ENCODE data around the gene PUM1. TPM values are rescaled to one million over a fixed set of nuclear protein-coding genes. Genes with fewer than 3 reads are reported as not detected.
"Not testable (repeated sequence)": the region's sequence is repeated elsewhere in the genome, so short reads cannot be mapped to it uniquely, and the experiment has no call there.

PUM1 gene
- total RNA-seq, 1 donor from 2014 or later = 57.5 TPM

DNA sequence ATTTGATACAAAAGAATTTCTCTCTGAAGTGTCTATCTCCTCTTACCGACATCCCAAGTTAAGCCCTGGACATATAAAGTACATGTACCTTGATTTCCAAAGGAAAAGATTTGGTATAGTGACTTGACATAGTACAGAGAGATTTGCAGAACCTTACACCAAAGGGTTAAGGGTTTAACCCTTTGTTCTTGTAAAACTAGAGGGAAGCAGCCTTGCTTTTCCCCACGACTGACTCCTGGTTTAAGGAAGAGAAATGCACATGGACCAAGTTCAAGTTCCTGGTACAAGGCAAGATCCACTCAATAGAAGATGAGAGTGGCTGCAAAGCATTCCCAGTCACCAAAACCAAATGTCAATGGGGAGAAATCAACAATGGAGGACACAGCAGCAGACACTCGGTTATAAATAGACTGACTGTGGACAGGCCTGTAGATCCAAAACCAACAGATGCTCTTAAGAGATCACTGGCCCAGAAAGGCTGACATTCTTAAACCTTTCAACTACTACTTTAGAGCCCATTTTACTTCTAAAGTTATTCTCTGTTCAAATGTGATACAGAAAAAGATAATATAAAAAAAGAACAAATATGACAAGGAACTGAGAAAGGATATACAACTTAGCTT lies 69.4 kb downstream of the PUM1 start:
- no peak for DNase-seq (ENCODE audit: low read depth in 2 of 2)

DNA sequence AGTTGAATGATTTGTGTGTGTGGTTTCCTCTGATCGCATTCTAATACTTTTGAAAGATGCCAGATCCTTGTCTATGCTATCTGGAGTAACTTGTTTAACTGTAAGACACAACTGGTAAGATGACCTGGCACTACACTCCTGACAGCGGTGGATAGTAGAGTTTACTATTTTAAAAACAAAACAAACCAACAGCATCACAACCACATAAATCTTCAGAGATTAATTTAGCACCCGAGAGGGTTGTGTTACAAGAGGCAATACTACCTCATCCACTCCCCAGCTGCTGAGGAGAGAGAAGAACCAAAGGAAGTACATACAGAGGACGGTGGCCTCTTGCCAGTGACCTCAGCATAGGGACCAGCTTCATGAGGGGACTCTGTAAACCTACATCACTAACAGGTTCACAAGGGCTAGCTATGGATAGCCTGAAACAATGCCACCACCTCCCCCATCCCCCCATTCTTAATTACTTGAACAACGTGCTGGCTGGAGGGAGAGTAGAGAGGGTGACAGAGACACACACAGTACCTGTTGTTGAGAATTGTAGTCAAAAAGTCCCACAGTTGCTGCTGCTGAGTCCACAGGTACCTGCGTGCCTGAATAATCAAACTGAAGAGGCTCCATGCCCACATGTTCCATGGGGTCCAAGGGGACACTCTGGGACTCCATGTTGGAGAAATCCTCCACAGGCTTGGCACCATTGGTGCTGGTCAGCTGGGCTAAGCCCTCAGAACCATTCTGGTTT lies 73.5 kb downstream of the PUM1 start:
- DNase-seq (ENCODE audit: low read depth in 2 of 2) = no peak

DNA sequence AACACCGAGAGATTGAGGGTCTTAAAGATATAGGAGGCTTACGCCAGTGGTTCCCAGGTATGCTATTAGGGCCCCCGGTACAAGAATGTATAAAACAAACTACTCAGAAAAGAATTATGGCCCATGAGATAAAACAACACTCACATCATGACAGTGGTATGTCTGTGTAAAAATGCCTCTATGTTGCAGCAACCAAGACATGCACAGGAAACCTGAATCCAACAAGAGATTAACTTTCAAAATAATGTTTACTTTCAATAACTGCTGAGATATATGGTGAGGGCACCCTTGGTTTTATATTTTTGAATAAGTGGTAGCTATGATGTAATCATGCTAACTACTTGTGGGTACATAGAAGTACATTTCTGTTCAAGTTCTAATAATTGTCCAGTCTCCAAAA lies 74.9 kb downstream of the PUM1 start:
- no peak for DNase-seq (ENCODE audit: low read depth in 2 of 2)

DNA sequence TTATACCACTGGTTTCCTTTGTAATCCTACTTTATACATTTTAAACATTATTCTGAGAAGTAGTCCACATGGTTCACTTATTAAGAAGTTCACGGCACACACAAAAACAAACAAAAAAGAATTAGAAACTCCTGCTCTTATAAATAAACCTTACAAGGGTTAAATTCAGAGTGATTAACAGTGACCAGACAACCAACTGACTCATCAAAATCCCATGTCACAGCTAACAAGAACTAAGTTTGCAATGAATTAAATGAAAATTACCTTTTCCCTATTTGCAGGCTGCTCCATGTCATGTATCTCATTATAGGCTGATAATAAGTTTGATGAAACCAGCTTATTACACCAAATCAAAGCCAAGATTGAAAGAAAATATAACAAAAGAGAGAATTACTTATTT lies 77.5 kb downstream of the PUM1 start:
- no peak for DNase-seq (ENCODE audit: low read depth in 2 of 2)

DNA sequence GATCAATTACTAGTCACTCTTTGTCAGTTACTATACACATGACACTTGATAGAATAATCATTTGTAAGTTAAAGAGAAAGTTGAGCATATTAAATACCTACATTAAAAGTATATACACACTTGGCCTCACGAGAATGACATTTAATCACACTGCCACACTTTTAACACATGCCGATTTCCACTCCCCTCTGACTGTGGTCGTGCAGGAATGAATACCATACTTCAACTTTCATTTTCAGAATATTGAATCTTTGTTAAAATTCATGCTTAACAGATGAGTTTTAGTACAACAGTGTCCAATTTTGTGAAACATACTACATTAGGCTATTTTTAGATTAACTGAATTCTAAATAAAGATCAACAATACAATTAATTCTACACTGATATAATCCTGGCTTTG lies 78.8 kb downstream of the PUM1 start:
- DNase-seq (ENCODE audit: low read depth in 2 of 2) = no peak

DNA sequence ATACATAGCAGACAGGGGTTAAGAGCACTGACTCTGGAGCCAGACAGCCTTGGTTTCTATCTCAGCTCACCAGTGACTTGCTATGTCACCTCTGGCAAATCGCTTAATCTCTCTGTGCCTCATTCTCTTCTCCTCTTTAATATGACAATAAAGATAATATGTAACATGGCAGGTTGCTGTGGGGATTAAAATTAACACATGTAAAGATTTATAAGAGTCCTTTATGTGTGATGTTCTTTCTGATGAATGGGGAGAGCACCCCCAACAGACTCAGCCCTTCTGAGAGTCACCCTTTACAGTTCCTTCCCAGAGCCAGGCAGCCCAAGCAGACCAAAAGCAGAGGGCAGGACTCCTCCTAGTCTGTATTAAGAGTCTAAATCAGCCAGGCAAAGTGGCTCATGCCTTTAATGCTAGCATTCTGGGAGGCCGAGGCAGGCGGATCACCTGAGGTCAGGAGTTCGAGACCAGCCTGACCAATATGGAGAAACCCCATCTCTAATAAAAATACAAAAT lies 80.5 kb downstream of the PUM1 start:
- DNase-seq (ENCODE audit: low read depth in 2 of 2) = no peak

DNA sequence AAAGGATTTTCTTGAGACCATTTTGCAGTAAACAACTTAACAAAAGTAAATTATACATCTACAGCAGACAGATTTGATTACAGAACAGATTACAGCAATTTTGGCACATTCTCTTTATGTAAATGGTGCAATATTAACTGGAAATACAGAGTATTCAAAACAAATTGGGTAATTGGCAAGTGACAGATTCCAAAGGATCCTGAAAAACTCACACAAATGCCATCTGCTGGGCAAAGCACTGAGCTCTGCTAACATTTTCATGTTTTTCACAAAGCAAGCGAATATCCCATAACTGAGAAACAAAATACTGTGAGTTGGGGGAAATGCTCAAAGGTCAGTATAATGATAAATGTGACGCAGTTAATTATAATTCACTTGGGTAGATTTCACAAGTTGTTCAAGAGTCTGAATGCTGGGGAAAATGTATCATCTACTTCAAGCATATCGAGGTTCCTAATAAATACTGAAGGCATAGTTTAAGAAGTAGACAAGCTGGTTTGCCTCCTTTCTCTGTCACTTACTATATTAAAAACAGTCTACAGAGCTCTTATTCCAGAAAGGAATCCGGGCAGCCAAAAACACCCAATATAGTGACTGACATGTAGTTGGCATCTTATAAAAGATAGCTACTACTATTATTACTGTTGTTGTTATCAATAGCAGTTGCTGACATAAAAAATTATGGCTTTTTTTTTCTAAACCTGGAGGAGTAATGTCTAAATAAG lies 81.2 kb downstream of the PUM1 start:
- no peak for DNase-seq (ENCODE audit: low read depth in 2 of 2)

DNA sequence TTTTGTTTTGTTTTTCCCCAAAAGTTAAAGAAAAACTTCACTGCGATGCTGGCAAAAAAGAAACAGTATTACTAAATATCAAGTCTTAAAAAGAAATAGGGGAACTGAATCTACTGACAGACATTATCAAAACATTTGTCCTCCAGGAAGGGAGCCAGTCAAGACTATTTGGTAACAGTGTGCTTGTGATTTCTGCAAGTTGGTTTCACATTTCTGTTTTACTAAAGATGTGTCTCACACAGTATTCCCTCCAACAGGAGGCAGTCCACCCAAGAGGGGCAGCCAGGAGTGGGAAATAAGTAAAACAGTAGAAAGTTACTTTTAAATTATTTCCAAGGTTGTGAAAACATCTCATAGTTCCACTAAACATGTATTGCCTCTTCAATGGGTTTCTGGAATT lies 82.6 kb downstream of the PUM1 start:
- no peak for DNase-seq (ENCODE audit: low read depth in 2 of 2)

DNA sequence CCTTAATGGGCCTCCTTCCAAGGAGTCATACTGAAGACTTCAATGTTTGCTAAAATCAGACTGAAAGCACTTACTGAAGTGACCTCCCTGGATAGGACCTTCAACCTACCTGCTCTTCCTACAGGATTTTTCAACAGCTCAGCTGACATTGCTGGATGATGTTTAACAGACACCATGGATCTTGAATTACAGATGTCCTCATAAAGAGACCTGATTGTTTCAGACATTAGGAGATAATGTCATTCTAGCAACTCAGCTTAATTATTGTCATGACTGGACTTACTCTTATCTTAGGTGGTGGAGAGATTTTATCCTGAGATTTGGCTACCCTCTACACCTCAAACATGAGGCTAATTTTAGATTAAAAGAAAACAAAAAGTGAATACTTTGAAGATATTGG lies 83.1 kb downstream of the PUM1 start:
- no peak for DNase-seq (ENCODE audit: low read depth in 2 of 2)

DNA sequence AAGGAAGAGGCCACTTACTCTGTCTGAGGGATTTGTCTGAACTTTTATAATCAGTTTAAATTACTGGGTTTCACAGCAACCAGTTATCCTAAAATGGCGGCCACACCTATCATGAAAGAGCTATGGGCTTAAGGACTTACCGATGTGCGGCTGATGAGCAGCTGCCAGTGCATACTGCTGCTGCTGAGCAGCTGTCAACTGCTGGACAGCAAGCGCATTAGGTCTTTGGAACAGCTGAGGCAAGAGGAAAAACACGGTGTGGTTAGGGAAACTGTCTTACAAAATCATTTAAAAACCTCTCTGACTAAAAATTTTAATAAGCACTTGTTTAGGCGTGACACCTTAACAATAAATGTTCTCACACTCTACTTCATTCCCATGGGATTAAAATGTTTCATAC lies 84.3 kb downstream of the PUM1 start:
- DNase-seq (ENCODE audit: low read depth in 2 of 2) = no peak

DNA sequence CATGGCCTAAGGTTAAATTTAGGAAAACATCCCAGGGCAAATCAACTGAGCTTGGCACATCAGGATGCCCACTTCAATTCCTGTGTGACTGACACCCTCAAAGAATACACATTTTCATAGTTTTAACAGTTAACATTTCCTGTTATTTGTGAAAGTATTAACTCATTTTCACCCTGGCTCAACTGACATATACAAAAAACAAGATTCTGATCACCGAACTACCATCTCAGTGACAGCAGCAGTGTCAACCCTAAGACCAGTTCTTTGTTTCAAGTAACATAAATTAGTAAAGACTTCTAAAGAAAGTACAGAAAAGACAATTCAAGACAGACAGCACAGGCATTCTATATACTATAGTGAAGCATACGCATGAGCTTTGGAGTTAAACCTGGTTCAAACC lies 88.0 kb downstream of the PUM1 start:
- no peak for DNase-seq (ENCODE audit: low read depth in 2 of 2)

DNA sequence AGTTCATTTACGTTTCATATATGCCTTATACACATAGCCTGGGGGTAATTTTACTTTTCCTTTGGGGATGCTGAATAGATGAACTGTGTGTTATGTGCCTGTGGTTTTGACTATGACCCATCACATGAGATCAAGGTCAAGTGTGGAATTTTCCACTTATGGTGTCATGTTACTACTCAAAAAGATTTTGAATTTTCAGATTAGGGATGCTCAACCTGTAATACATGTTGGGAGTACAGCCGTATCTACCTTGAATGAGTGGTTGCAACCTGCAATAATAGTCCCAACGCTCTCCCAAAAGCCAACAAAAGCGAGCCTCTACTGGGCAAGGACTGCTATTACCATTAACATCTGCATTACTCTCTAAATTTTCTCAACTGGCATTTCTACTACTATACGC lies 88.4 kb downstream of the PUM1 start:
- peak; percentile 8 to 20 for DNase-seq (ENCODE audit: low read depth in 2 of 2)

DNA sequence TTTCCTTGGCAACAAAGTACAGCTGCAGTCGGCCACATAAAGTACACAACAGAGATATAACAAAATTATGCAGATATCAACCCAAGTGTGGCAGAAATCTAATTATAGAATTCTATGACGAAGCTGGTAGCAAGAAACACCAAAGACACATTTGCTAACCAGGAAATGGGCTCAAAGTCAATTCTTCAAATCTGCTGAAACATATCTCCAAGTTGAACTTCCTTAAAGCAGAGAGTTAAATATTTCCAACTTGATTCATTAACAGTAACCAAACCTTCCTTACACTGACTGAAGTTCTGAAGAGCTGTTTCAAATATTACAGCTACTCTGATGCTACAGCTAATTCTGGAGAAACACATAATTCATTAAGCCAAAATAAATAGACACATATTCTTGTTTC lies 89.4 kb downstream of the PUM1 start:
- DNase-seq (ENCODE audit: low read depth in 2 of 2) = peak in 1 of 2 donors; percentile 61

DNA sequence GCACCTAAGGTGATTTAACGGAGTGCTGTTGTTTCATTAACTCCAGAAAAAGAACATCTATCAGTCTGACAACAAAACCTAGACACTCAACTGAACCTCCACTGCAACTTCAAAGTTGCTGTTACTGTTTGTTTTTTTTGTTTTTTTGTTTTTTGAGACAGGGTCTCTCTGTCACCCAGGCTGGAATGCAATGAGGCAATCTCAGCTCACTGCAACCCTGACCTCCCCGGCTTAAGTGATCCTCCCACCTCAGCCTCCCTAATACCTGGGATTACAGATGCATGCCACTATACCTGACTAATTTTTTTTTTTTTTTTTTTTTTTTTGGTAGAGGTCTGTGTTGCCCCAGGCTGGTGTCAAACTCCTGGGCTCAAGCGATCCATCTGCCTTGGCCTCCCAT lies 90.3 kb downstream of the PUM1 start:
- DNase-seq (ENCODE audit: low read depth in 2 of 2) = no peak

DNA sequence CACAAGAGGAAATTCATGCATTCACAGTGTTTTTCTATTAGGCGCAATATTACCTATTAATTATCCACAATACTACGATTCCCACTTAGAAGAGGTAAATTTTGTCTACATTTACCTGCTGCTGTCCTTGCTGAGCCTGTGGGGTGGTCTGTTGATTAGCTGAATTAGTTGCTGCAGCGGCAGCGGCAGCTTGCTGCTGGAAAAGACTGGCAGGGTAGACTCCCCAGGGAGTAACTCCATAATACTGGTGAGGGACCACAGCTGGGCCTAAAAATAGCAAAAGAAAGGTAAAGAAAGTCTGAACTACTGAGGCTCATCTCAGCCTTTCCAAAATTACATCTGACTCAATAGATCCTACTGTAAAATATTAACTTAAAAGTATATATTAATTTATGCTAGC lies 91.0 kb downstream of the PUM1 start:
- DNase-seq (ENCODE audit: low read depth in 2 of 2) = no peak

DNA sequence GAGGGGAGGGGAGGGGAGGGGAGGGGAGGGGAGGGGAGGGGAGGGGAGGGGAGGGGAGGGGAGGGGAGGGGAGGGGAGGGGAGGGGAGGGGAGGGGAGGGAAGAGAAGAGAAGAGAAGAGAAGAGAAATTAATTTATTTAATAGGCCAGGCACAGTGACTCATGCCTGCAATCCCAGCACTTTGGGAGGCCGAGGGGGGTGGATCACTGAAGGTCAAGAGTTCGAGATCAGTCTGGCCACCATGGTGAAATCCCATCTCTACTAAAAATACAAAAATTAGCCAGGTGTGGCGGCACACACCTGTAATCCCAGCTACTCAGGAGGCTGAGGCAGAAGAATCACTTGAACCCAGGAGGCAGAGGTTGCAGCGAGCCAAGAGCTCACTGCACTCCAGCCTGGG lies 93.2 kb downstream of the PUM1 start:
- DNase-seq (ENCODE audit: low read depth in 2 of 2) = not testable (repeated sequence)

DNA sequence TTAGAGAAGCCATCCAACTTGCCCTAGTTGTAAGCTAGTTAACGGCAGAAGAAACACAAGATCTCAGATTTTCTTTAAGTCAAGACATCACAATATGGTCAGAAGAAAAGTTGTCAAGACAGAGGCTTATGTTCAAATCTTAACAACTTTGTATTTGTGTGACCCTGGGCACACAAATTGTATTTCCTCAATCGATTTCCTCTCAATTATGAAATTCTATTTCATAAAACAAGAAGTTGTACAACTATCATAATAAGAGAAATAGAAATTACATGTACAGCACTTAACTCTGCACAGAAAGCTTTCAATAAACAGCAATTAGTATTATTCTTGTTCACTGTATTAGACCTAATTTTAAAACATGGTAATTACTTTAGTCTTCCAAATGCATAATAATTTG lies 94.0 kb downstream of the PUM1 start:
- no peak for DNase-seq (ENCODE audit: low read depth in 2 of 2)

DNA sequence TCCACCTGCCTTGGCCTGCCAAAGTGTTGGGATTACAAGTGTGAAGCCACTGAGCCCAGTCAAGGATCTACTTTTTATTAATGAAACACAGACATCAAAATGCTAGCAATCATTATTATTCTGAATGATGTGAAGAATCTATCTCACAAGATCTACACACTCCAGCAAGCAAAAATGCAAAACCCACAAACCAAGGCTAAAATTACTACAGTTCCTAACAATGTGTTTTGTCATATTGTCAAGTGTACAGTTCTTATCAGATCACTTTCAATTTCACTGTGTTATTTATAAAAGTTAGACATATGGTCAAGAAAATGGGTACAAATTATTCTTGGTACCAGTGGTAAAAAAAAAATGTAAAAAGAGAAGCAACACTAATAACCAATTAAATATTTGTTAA lies 95.6 kb downstream of the PUM1 start:
- no peak for DNase-seq (ENCODE audit: low read depth in 2 of 2)

DNA sequence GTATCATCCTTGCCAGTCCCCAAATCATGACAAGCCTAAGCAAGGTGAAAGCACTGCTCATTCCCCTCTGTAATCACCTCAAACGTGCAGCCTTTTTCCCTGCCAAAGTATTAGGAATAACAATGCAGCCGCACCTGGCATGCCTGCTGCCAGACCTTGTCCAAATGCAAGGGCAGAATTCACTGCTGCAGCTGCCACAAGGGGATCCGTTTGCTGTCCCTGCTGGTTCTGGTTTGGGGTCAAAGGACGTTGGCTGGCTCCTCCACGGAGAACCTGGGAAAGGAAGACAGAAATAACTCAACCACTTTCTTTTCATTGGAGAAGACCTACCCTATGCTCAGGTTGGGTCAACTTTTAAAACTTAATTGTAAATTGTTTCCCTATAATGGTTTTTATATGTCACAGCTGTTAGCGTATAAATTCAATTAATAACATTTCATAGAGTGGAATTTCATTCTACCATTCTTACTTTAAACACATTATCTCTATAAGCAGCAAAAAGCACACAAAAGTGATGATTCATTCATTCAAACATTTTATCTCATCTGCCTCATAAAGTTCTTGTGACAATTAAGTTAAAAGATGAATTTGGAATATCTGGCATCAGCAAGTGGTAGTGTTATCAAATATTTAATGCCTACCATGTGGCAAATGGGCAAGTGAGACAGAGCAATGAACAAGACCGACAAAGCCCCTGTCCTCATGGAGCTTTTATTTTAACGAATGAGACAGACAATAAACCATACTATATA lies 97.1 kb downstream of the PUM1 start:
- no peak for DNase-seq (ENCODE audit: low read depth in 2 of 2)

DNA sequence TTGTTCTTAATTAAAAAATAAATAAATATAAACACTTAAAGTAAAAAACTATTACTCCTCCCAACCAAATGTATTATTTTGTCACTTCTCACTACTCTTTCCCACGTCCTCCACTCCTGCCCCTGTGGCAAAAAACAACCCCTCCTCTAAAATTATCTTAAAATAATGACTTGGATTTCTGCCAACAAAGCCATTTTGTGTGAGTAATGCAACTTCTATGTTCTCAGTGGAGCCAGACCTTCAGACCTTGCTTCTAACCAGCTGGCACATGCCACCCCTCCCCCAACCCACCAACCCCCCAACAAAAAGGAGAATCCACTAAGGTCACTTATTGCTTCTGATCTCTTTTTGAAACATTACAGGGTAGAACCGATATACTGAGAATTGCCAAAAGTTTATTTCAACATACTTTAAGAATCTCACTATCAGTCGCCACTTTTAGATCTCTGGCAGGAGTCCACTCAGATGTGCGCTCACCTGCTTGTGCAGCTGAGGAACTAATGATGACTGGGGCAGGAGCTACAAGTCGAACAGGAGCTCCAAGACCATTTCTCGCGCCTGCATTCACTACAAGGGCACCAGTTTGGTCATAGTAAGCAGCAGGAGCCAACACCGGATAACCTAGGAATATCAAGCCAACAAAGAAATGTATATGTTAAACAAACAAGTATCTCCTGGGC lies 98.7 kb downstream of the PUM1 start:
- peak; percentile 70 to 85 for DNase-seq (ENCODE audit: low read depth in 2 of 2)

DNA sequence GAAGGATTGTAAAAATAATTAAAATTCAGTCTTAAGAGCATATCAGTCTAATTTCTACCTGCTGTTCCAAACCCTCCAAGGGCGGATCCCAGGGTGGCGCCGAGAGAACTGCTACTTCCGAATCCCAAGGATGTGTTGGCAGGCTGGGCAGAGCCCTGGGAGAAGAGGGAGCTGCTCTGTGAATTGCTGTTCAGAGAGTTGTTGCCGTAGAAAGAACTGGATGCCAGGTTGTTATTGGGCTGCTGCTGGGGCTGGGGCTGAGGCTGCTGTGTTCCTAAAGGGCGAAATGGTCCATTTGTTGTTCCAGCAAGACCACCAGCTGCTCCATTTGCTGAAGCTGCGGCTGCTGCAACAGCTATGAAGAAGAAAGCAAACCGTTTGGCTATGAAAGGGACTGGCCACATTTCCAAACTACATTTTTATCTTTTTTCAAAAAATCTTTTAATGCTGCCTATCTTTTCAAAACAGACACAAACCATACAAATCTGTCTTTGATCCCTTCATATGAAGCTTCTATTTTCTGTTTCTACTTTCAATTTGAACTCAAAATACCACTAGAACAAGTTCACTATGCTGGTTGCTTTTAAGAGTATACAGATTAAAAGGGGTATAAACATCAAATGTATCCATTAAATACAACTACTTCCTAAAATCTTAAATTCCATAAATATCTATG lies 99.5 kb downstream of the PUM1 start:
- DNase-seq (ENCODE audit: low read depth in 2 of 2) = no peak
